ENCODE measurements around the gene WNT6. TPM values are rescaled to one million over a fixed set of nuclear protein-coding genes. Genes with fewer than 3 reads are reported as not detected.
"Not testable (repeated sequence)": the region's sequence is repeated elsewhere in the genome, so short reads cannot be mapped to it uniquely, and the experiment has no call there.

WNT6 gene
- polyA plus RNA-seq, 3 donors = 0.10 to 0.27 (median 0.15) TPM

- no peak for DNase-seq (ENCODE audit: low read depth in 3 of 3, low spot score in 2 of 3)
Measured at GRCh38 chr2:218829868-218830451, 29.6 kb upstream of the WNT6 start.

GRCh38 chr2:218830526-218831306 lies 28.9 kb upstream of the WNT6 start:
- DNase-seq (ENCODE audit: low read depth in 3 of 3, low spot score in 2 of 3) = no peak

DNA sequence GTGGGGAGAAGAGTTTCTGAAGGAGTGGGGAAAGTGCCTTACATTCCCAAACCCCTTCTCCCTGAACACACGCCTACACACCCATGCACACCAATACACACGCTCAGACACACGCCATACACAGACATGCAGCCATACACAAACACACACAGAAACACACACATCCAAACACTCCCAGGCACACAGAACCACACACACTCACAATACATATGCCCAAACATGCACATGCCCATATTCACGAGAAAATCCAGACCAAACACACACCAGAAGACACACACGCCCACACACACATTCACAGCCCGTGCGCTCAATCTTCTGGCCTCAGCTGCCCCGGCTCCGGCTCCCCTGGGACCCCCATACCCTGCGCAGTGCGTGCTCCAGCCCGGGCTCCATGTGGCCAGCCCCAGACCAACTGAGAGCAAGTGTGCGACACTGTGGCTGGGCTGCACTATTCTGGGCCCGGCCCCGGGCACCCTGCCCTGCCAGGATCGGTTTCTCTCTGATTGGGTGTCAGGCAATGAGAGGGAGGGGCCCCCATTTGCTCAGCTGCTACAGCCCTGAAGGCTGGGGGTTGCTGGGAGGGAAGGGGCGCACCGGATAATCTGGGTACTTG lies 28.1 kb upstream of the WNT6 start, which contains the start of gene PRKAG3:
PRKAG3 (minus strand) TSS at position 426 of the 613 bp plus-strand sequence.
- DNase-seq (ENCODE audit: low read depth in 3 of 3, low spot score in 2 of 3) = no peak

- no peak for DNase-seq (ENCODE audit: low read depth in 3 of 3, low spot score in 2 of 3)
Measured at GRCh38 chr2:218832081-218832480, 27.5 kb upstream of the WNT6 start.

DNA sequence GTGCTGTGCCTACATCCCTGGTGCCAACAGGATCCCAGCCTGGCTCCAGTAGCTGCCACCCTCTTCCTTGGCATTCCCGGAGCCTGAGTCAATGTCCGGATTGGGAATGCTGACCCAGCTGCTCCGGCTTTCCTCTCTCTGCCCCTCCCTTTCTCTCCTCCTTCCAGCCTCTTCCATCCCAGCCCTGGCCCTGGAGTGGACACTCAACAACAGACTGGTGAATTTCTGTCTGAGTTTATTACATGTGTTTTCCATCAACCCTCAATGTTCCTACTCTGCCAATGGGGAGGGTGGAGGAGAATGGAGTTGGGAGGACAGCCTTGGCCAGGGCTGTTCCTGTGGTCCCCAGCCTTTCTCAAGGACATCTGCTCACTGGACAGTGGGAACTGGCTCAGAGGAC lies 27.1 kb upstream of the WNT6 start:
- DNase-seq (ENCODE audit: low read depth in 3 of 3, low spot score in 2 of 3) = no peak

DNA sequence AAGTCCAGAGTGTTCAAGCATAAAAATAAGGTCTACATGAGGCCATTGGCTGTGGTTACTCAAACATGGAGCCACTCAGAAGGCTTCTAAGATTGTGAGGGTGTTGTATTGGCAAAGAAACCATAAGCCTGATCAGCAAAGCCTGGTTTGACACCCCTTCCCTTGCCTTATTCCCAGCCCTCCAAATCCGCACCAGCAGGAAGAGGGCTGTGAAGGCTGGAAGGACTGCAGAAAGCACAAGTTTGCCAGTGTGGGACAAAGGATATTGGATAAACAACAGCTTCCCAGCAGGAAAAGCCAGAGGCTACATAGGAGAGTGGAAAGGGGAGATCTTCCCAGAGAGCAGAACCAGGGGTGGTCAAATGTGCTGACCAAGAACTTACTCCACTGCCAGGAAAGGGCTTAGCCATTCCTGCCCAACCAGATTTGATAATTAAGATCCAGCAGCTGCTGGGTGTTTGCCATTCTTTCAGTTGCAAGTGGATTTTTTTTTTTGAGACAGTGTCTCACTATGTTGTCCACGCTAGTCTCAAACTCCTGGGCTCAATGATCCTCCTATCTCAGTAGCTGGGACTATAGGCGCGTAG lies 26.5 kb upstream of the WNT6 start:
- DNase-seq (ENCODE audit: low read depth in 3 of 3, low spot score in 2 of 3) = no peak

- no peak for DNase-seq (ENCODE audit: low read depth in 3 of 3, low spot score in 2 of 3)
Measured at GRCh38 chr2:218834685-218835084, 24.9 kb upstream of the WNT6 start.

GRCh38 chr2:218837495-218837894 lies 22.1 kb upstream of the WNT6 start:
- no peak for DNase-seq (ENCODE audit: low read depth in 3 of 3, low spot score in 2 of 3)

- no peak for DNase-seq (ENCODE audit: low read depth in 3 of 3, low spot score in 2 of 3)
Measured at GRCh38 chr2:218839430-218839829, 20.2 kb upstream of the WNT6 start.

GRCh38 chr2:218839888-218840287 lies 19.7 kb upstream of the WNT6 start:
- DNase-seq (ENCODE audit: low read depth in 3 of 3, low spot score in 2 of 3) = no peak

DNA sequence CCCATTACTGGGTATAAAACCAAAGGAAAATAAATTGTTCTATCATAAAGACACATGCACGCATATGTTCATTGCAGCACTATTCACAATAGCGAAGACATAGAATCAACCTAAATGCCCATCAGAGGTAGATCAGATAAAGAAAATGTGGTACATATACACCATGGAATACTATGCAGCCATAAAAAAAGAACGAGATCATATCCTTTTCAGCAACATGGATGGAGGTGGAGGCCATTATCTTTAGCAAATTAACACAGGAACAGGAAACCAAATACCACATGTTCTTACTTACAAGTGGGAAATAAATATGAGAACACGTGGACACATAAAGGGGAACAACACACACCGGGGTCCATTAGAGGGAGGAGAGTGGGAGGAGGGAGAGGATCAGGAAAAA lies 15.3 kb upstream of the WNT6 start:
- DNase-seq (ENCODE audit: low read depth in 3 of 3, low spot score in 2 of 3) = not testable (repeated sequence)

GRCh38 chr2:218846963-218847362 lies 12.6 kb upstream of the WNT6 start:
- DNase-seq (ENCODE audit: low read depth in 3 of 3, low spot score in 2 of 3) = not testable (repeated sequence)

DNA sequence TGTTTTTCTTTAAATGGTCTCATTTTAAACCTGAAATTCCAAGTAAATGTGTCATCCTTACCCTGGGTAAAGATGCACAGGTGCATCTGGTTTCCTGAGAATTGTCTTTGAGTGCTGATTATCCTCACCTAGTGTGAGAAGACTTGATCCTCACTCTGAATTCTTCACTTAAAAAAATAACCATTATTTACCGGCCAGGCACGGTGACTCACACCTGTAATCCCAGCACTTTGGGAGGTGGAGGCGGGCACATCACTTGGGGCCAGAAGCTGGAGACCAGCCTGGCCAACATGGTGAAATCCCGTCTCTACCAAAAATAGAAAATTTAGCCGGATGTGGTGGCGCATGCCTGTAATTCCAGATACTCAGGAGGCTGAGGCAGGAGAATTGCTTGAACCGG lies 9.9 kb upstream of the WNT6 start:
- DNase-seq (ENCODE audit: low read depth in 3 of 3, low spot score in 2 of 3) = no peak

DNA sequence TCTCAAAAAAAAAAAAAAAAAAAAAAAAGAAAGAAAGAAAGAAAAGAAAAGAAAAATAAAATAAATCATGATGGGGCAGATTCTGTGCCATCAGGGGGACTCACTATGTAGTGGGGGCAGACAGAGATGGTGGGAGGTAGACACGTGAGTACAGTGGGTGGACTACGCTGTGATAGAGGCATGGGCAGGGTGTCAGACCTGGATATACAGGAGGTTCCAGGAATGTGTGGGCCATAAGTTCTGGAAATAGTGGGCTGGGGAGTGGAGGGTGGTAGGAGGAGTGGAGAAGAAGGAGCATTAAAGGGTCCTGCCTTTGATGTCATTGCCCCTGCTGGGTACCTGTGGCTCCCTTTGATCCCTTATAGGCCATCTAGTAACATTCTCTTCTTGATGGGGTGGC lies 8.8 kb upstream of the WNT6 start:
- DNase-seq (ENCODE audit: low read depth in 3 of 3, low spot score in 2 of 3) = no peak

GRCh38 chr2:218851286-218851685 lies 8.3 kb upstream of the WNT6 start:
- no peak for DNase-seq (ENCODE audit: low read depth in 3 of 3, low spot score in 2 of 3)

DNA sequence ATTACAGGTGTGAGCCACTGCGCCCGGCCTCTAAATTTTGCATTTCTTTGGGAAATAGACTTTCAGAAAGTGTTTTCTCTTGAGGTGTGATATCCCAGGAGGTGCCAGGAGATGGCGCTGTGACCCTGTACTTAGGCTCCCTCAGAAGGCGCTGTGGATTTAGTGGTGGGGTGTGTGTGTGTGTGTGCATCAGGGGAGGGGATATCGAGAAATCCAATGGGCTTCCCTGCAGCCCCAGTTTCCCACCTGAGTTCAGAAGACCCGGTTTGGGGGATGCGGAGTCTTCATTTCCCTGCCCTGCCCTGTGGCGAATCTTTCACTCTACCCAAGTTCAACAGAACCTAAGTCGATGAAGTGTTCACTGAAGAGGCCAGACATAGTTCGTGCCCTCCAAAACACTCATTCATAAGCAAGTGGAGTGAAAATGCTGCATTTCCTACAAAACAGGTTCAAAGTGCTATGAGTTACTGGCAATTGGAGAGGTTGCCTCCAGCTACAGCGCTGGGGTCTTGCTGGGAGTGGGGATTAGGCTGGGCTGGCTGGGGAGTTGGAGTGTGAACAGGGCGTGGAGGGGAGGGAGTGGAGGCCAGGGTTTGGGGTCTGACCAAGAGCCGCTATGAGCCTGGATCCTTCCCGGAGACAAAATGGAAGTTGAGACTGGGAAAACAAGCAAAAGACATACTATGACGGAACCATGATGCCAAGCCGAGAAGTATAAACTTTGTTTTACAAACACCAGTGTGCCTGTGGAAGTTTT lies 6.5 kb upstream of the WNT6 start:
- DNase-seq (ENCODE audit: low read depth in 3 of 3, low spot score in 2 of 3) = no peak

GRCh38 chr2:218853766-218854165 lies 5.8 kb upstream of the WNT6 start:
- no peak for DNase-seq (ENCODE audit: low read depth in 3 of 3, low spot score in 2 of 3)

GRCh38 chr2:218854860-218855259 lies 4.7 kb upstream of the WNT6 start:
- no peak for DNase-seq (ENCODE audit: low read depth in 3 of 3, low spot score in 2 of 3)

DNA sequence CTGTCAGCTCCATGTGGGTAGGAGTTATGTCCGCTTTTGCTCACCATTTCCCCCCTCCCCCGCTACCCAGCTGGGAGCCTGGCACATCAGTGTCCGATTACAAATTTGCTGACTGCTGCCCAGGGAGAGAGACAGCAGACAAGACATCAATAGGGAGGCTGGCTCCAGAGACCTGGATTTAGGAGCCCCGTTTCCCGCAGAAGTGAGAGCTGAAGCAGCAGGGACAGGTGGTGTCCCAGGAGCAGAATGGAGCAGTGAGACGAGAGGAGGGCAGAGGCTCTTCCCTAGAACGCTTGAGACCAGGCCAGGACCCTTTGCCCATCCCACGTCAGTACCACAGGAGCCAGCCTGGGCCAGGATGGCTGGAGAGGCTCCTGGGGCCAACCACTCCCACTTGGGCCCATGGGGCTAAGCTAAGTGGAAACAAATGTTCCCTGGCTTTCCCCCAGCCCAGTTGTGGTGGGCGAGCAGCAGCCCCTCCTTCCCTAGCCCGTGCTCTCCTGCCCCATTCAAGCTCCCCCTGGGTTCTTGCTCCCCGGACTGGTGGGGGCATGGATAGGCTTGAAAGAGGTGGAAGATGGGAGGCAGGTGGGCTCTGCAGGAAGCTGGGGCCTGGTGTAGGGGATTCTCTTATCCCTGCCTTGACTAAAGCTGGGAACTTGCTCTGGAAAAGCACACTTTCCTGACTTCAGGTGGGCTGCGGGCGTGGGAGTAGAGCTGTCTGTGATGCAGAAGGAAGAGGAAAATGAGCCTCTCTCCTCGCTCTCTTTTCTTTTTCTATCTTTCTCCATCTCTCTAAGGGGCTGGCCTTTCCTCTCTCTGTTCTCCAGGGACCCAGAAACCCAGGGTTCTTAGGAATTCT lies 4.1 kb upstream of the WNT6 start:
- DNase-seq (ENCODE audit: low read depth in 3 of 3, low spot score in 2 of 3) = no peak
